Skeletal muscle cell (primary cell): ENCODE results near the gene ZNF212.

Experiments
- DNase-seq: peaks from one replicate; pipeline ENCODE4 v3.0.0-alpha.2; 2010; ENCODE audit warnings: low read depth
- H3K4me3 ChIP-seq: 2 replicates; pipeline ENCODE4 v1.5.1; 2011; ENCODE audit warnings: low read depth, mild to moderate bottlenecking, control low read depth, low read length, moderate library complexity

Gene ZNF212

GRCh38 chr7:149297034-149297755 lies 57.7 kb downstream of the ZNF212 start:
- H3K4me3 ChIP-seq: no peak overlapping the region
- DNase-seq: no peak

- H3K4me3 ChIP-seq: no peak overlapping the region
- no peak for DNase-seq
These were observed 61.3 kb downstream of the ZNF212 start for GRCh38 chr7:149300620-149301285.

- H3K4me3 ChIP-seq: no peak overlapping the region
- no peak for DNase-seq
These were observed 62.8 kb downstream of the ZNF212 start for GRCh38 chr7:149302222-149302621.

- no peak overlapping the region for H3K4me3 ChIP-seq
- no peak for DNase-seq
These were observed 63.4 kb downstream of the ZNF212 start for GRCh38 chr7:149302865-149303264.

GRCh38 chr7:149304006-149304405 lies 64.6 kb downstream of the ZNF212 start:
- no peak overlapping the region for H3K4me3 ChIP-seq
- no peak for DNase-seq
